ENCODE results near the gene CLDN9.

DNA sequence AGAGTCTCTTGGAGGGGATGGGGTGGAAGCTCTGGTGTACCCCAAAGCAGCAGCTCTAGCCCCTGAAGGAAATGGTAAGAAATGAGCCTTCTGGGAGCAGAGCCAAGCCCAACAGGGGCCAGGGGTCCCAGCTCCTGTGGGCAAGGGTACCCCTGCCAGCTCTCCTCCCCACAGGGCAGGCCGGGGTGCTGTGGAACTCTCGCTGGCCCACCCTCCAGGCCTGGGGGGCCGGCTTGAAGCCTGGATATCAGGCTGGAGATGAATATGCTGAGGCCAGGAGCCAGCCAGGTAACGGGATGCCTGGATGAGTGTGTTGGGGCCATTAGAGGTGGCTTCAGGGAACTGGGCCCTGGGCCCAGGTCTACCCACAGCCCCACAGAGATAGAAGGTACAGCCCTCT is 12.2 kb upstream of the CLDN9 start:
- no peak for TF ChIP-seq POLR2A (IDR thresholded peaks at IDR 0.05)
- TF ChIP-seq, protein P1, sequence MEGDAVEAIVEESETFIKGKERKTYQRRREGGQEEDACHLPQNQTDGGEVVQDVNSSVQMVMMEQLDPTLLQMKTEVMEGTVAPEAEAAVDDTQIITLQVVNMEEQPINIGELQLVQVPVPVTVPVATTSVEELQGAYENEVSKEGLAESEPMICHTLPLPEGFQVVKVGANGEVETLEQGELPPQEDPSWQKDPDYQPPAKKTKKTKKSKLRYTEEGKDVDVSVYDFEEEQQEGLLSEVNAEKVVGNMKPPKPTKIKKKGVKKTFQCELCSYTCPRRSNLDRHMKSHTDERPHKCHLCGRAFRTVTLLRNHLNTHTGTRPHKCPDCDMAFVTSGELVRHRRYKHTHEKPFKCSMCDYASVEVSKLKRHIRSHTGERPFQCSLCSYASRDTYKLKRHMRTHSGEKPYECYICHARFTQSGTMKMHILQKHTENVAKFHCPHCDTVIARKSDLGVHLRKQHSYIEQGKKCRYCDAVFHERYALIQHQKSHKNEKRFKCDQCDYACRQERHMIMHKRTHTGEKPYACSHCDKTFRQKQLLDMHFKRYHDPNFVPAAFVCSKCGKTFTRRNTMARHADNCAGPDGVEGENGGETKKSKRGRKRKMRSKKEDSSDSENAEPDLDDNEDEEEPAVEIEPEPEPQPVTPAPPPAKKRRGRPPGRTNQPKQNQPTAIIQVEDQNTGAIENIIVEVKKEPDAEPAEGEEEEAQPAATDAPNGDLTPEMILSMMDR (IDR thresholded peaks at IDR 0.05 in 4 of 5, conservative IDR thresholded peaks at IDR 0.05 in 1 of 5) = no peak

Data from gastrocnemius medialis (tissue), 4 donors.